ENCODE results near the gene PTPRT.

Gene PTPRT

GRCh38 chr20:42267793-42268384, 921.8 kb downstream of the PTPRT start:
- no peak for DNase-seq
- TF ChIP-seq EZH2phosphoT487 (IDR thresholded peaks at IDR 0.05; ENCODE audit: low read length) (no peak), EZH2 (optimal IDR thresholded peaks at IDR 0.05; ENCODE audit: low read depth, low read length) (no peak), CTCF (IDR thresholded peaks at IDR 0.05; ENCODE audit: low read length) (no peak)
- H4K20me1 ChIP-seq (ENCODE audit: insufficient read depth, low read length) = no peaks in the 10 kb centered on the region
- peaks cover 10% of the 10 kb centered on the region for H3K4me1 ChIP-seq (ENCODE audit: low read length)
- no peaks in the 10 kb centered on the region for H3K36me3 ChIP-seq (replicated peaks; ENCODE audit: insufficient read depth, low read length)
- no peaks in the 10 kb centered on the region for H3K9me3 ChIP-seq (replicated peaks; ENCODE audit: insufficient read depth, low read length)
- no peaks in the 10 kb centered on the region for H3K9me2 ChIP-seq (replicated peaks; ENCODE audit: insufficient read depth, low read length)
- no peaks in the 10 kb centered on the region for H3K79me2 ChIP-seq (ENCODE audit: low read length)
- no peak overlapping the region for H3K27ac ChIP-seq (ENCODE audit: low read length)
- no peak overlapping the region for H3K4me3 ChIP-seq (ENCODE audit: low read length)
- no peaks in the 10 kb centered on the region for H3F3A ChIP-seq (ENCODE audit: insufficient read depth, low read length)
- H3K9ac ChIP-seq (ENCODE audit: low read length) = no peak overlapping the region
- no peak overlapping the region for H2AFZ ChIP-seq (ENCODE audit: low read length)
- no peak overlapping the region for H3K4me2 ChIP-seq (ENCODE audit: low read depth, low read length)
- no peaks in the 10 kb centered on the region for H3K27me3 ChIP-seq (replicated peaks; ENCODE audit: insufficient read depth, low read length)

- no peaks in the 10 kb centered on the region for H3K4me1 ChIP-seq (ENCODE audit: low read length)
- TF ChIP-seq EZH2 (optimal IDR thresholded peaks at IDR 0.05; ENCODE audit: low read depth, low read length) (no peak), CTCF (IDR thresholded peaks at IDR 0.05; ENCODE audit: low read length) (no peak), EZH2phosphoT487 (IDR thresholded peaks at IDR 0.05; ENCODE audit: low read length) (no peak)
- H4K20me1 ChIP-seq (ENCODE audit: insufficient read depth, low read length) = no peaks in the 10 kb centered on the region
- no peaks in the 10 kb centered on the region for H3K79me2 ChIP-seq (ENCODE audit: low read length)
- H3K36me3 ChIP-seq (replicated peaks; ENCODE audit: insufficient read depth, low read length) = no peaks in the 10 kb centered on the region
- H2AFZ ChIP-seq (ENCODE audit: low read length) = no peak overlapping the region
- no peak for DNase-seq
- H3K4me2 ChIP-seq (ENCODE audit: low read depth, low read length) = no peak overlapping the region
- H3K4me3 ChIP-seq (ENCODE audit: low read length) = no peak overlapping the region
- no peak overlapping the region for H3K9ac ChIP-seq (ENCODE audit: low read length)
- H3F3A ChIP-seq (ENCODE audit: insufficient read depth, low read length) = no peaks in the 10 kb centered on the region
- H3K27ac ChIP-seq (ENCODE audit: low read length) = no peak overlapping the region
- no peaks in the 10 kb centered on the region for H3K9me2 ChIP-seq (replicated peaks; ENCODE audit: insufficient read depth, low read length)
- no peaks in the 10 kb centered on the region for H3K9me3 ChIP-seq (replicated peaks; ENCODE audit: insufficient read depth, low read length)
- no peaks in the 10 kb centered on the region for H3K27me3 ChIP-seq (replicated peaks; ENCODE audit: insufficient read depth, low read length)
These were observed 927.9 kb downstream of the PTPRT start for GRCh38 chr20:42261766-42262270.

GRCh38 chr20:42260184-42260583, 929.5 kb downstream of the PTPRT start:
- no peaks in the 10 kb centered on the region for H3K36me3 ChIP-seq (replicated peaks; ENCODE audit: insufficient read depth, low read length)
- no peaks in the 10 kb centered on the region for H3K9me2 ChIP-seq (replicated peaks; ENCODE audit: insufficient read depth, low read length)
- no peaks in the 10 kb centered on the region for H3K4me1 ChIP-seq (ENCODE audit: low read length)
- no peaks in the 10 kb centered on the region for H4K20me1 ChIP-seq (ENCODE audit: insufficient read depth, low read length)
- DNase-seq = no peak
- no peaks in the 10 kb centered on the region for H3K9me3 ChIP-seq (replicated peaks; ENCODE audit: insufficient read depth, low read length)
- no peaks in the 10 kb centered on the region for H3K27me3 ChIP-seq (replicated peaks; ENCODE audit: insufficient read depth, low read length)
- H3K9ac ChIP-seq (ENCODE audit: low read length) = no peak overlapping the region
- no peak overlapping the region for H3K4me3 ChIP-seq (ENCODE audit: low read length)
- no peaks in the 10 kb centered on the region for H3K79me2 ChIP-seq (ENCODE audit: low read length)
- H3K4me2 ChIP-seq (ENCODE audit: low read depth, low read length) = no peak overlapping the region
- H3K27ac ChIP-seq (ENCODE audit: low read length) = no peak overlapping the region
- no peak overlapping the region for H2AFZ ChIP-seq (ENCODE audit: low read length)
- no peaks in the 10 kb centered on the region for H3F3A ChIP-seq (ENCODE audit: insufficient read depth, low read length)
- TF ChIP-seq EZH2phosphoT487 (IDR thresholded peaks at IDR 0.05; ENCODE audit: low read length) (no peak), CTCF (IDR thresholded peaks at IDR 0.05; ENCODE audit: low read length) (no peak), EZH2 (optimal IDR thresholded peaks at IDR 0.05; ENCODE audit: low read depth, low read length) (no peak)

Data from MM.1S (cell line).